IMR-90 (cell line): ENCODE results near the gene UXS1. TPM values are rescaled to one million over a fixed set of nuclear protein-coding genes. Genes with fewer than 3 reads are reported as not detected.

Experiments used
- ATAC-seq: fragments of 200-7000 bp; cut with Tn5 transposase; 2 replicates; pipeline ENCODE4 v1.9.1; 2020; ENCODE audit warnings: low read depth, mild to moderate bottlenecking, moderate library complexity
- BruUV-seq: library from RNA; stranded (reverse); fragments of 400-500 nt; replicated peaks from 2 replicates; lab custom pipeline; 2021; lab: Mats Ljungman, UMichigan
- CTCF ChIA-PET: fragments of 300-600 bp; formaldehyde crosslinking; extraction: SDS; loops from one replicate; lab custom pipeline; 2021; ENCODE audit warnings: antibody characterized with exemption; lab: Yijun Ruan, JAX
- POLR2A ChIA-PET: fragments of 300-600 bp; sonication (Branson Sonifier 250); formaldehyde crosslinking; loops from one replicate; lab custom pipeline; 2022; ENCODE audit warnings: antibody characterized with exemption; ENCODE audit not compliant: unreplicated experiment; lab: Charles Lee
- DNase-seq: peaks from one replicate; pipeline ENCODE4 v3.0.0; 2013
- H2AFZ ChIP-seq: replicated peaks from 2 replicates; pipeline ENCODE3; 2013; ENCODE audit warnings: low read length, mild to moderate bottlenecking; ENCODE audit not compliant: poor library complexity
- H2AK5ac ChIP-seq: 2 replicates; pipeline ENCODE4 v1.6.1; 2013; ENCODE audit warnings: low read depth, low read length, inconsistent platforms
- H2AK9ac ChIP-seq: replicated peaks from 2 replicates; pipeline ENCODE3; 2013; ENCODE audit warnings: mild to moderate bottlenecking, low read depth, low read length, moderate library complexity; ENCODE audit not compliant: poor library complexity
- H2BK120ac ChIP-seq: 2 replicates; pipeline ENCODE4 v1.6.1; 2013; ENCODE audit warnings: low read depth, low read length, inconsistent platforms
- H2BK15ac ChIP-seq: 3 replicates; pipeline ENCODE4 v1.6.1; 2013; ENCODE audit warnings: low read depth, low read length, inconsistent platforms
- H2BK20ac ChIP-seq: 2 replicates; pipeline ENCODE4 v1.6.1; 2013; ENCODE audit warnings: low read depth, mild to moderate bottlenecking, inconsistent platforms, low read length, moderate library complexity
- H2BK5ac ChIP-seq: 2 replicates; pipeline ENCODE4 v1.6.1; 2013; ENCODE audit warnings: mild to moderate bottlenecking, low read depth, low read length, inconsistent platforms; ENCODE audit not compliant: poor library complexity, severe bottlenecking
- H3K14ac ChIP-seq: replicated peaks from 2 replicates; pipeline ENCODE4 v1.6.1; 2013; ENCODE audit warnings: low read depth, low read length, inconsistent platforms
- H3K18ac ChIP-seq: 2 replicates; pipeline ENCODE4 v1.6.1; 2013; ENCODE audit warnings: low read depth, low read length, control low read depth
- H3K23ac ChIP-seq: 2 replicates; pipeline ENCODE4 v1.6.1; 2013; ENCODE audit warnings: low read depth, low read length, inconsistent platforms
- H3K27ac ChIP-seq: 2 replicates; pipeline ENCODE4 v1.5.1; 2013; ENCODE audit warnings: mild to moderate bottlenecking, control low read depth, low read length; ENCODE audit not compliant: insufficient read depth
- H3K27me3 ChIP-seq: 2 replicates; pipeline ENCODE4 v1.6.1; 2013; ENCODE audit warnings: low read length; ENCODE audit not compliant: control insufficient read depth, insufficient read depth
- H3K36me3 ChIP-seq: 2 replicates; pipeline ENCODE4 v1.6.1; 2013; ENCODE audit warnings: low read length, mixed read lengths; ENCODE audit not compliant: control insufficient read depth, insufficient read depth
- H3K4ac ChIP-seq: 2 replicates; pipeline ENCODE4 v1.6.1; 2013; ENCODE audit warnings: low read depth, low read length, inconsistent platforms
- H3K4me1 ChIP-seq: 2 replicates; pipeline ENCODE4 v1.6.1; 2013; ENCODE audit warnings: low read length, mixed read lengths; ENCODE audit not compliant: control insufficient read depth, insufficient read depth
- H3K4me2 ChIP-seq: 2 replicates; pipeline ENCODE4 v1.6.1; 2013; ENCODE audit warnings: low read depth, mild to moderate bottlenecking, control low read depth, low read length, moderate library complexity
- H3K4me3 ChIP-seq: 2 replicates; pipeline ENCODE4 v1.5.1; 2013; ENCODE audit warnings: low read depth, mild to moderate bottlenecking, control low read depth, low read length, moderate library complexity; ENCODE audit not compliant: insufficient read depth
- H3K56ac ChIP-seq: 2 replicates; pipeline ENCODE4 v1.6.1; 2013; ENCODE audit warnings: low read length, inconsistent platforms; ENCODE audit not compliant: insufficient read depth; ENCODE audit errors: extremely low read depth
- H3K79me1 ChIP-seq, 2 experiments: 2 replicates each; pipeline ENCODE4 v1.6.1; 2013; ENCODE audit warnings: low read length in 2 of 2, inconsistent platforms in 1 of 2, low read depth in 1 of 2
- H3K9ac ChIP-seq: 2 replicates; pipeline ENCODE4 v1.6.1; 2013; ENCODE audit warnings: low read depth, low read length, control low read depth
- H3K9me1 ChIP-seq: 2 replicates; pipeline ENCODE4 v1.6.1; 2013; ENCODE audit warnings: low read length, inconsistent platforms; ENCODE audit not compliant: insufficient read depth
- H3K9me3 ChIP-seq: 2 replicates; pipeline ENCODE4 v1.6.1; 2013; ENCODE audit warnings: low read length; ENCODE audit not compliant: control insufficient read depth, insufficient read depth
- H4K20me1 ChIP-seq: 2 replicates; pipeline ENCODE4 v1.6.1; 2013; ENCODE audit warnings: low read length, inconsistent platforms; ENCODE audit not compliant: insufficient read depth
- H4K5ac ChIP-seq: 2 replicates; pipeline ENCODE4 v1.6.1; 2013; ENCODE audit warnings: mild to moderate bottlenecking, low read depth, low read length, control low read depth
- H4K8ac ChIP-seq, 2 experiments: 2 replicates each; pipeline ENCODE4 v1.6.1; 2013; ENCODE audit warnings: low read depth in 2 of 2, low read length in 2 of 2, control low read depth in 1 of 2, inconsistent platforms in 1 of 2
- H4K91ac ChIP-seq: 2 replicates; pipeline ENCODE4 v1.6.1; 2013; ENCODE audit warnings: low read depth, low read length, inconsistent platforms; ENCODE audit not compliant: insufficient read depth
- BHLHE40 ChIP-seq: fragments of 150-350 bp; IDR thresholded peaks from 2 replicates; pipeline ENCODE4 v1.6.1; 2016; ENCODE audit warnings: mild to moderate bottlenecking, low read depth, low read length
- CHD1 ChIP-seq: IDR thresholded peaks from 2 replicates; pipeline ENCODE4 v1.6.1; 2012; ENCODE audit warnings: low read depth, low read length, improper control_type of control experiment
- ELK1 ChIP-seq: fragments of 150-350 bp; IDR thresholded peaks from 2 replicates; pipeline ENCODE4 v1.6.1; 2016; ENCODE audit warnings: low read depth, mild to moderate bottlenecking, low read length, moderate library complexity, borderline replicate concordance
- MAFK ChIP-seq: IDR thresholded peaks from 2 replicates; pipeline ENCODE4 v1.6.1; 2012; ENCODE audit warnings: low read depth, low read length, improper control_type of control experiment
- MAZ ChIP-seq: IDR thresholded peaks from 2 replicates; pipeline ENCODE4 v1.6.1; 2012; ENCODE audit warnings: low read depth, mild to moderate bottlenecking, low read length, improper control_type of control experiment, moderate library complexity, borderline replicate concordance
- NFE2L2 ChIP-seq: fragments of 150-350 bp; IDR thresholded peaks from 2 replicates; pipeline ENCODE4 v1.6.1; 2016; ENCODE audit warnings: low read depth, mild to moderate bottlenecking, low read length
- RAD21 ChIP-seq: IDR thresholded peaks from 2 replicates; pipeline ENCODE4 v1.6.1; 2012; ENCODE audit warnings: low read length, improper control_type of control experiment
- WGBS, 2 experiments: methylation state at CpG; one replicate each; pipeline versions ENCODE4 v1.1.5 to v1.1.7; 2013; ENCODE audit warnings: missing lambda C conversion rate in 2 of 2; ENCODE audit not compliant: insufficient read length in 1 of 2; ENCODE audit errors: extremely low coverage in 2 of 2; 5-methylcytosine and 5-hydroxymethylcytosine counted together
- dilution Hi-C: fragments of 300-500 bp; cut with HindIII; formaldehyde crosslinking; loops from one replicate; pipeline ENCODE4 v1.14.3; 2018; ENCODE audit warnings: low sequenced_read_pairs; ENCODE audit not compliant: unreplicated experiment
- in situ Hi-C: fragments of 300-500 bp; cut with MboI; formaldehyde crosslinking; loops from 3 replicates; pipeline ENCODE4 v1.14.3; 2019; ENCODE audit warnings: low sequenced_read_pairs, inconsistent platforms, mixed read lengths
- intact Hi-C: fragments of 100-400 bp; cut with micrococcal nuclease; formaldehyde crosslinking; loops from 2 replicates; pipeline ENCODE4 v1.10.0; 2022
- polyA plus RNA-seq, 3 experiments: library from polyadenylated mRNA; depleted of rRNA; stranded (reverse); fragments of >200 nt; gene quantifications; 2 replicates each; pipeline ENCODE4 v1.2.3, GENCODE V29; 2012; ENCODE audit warnings: low replicate concordance in 1 of 3
- total RNA-seq: library from RNA; depleted of rRNA; stranded (reverse); fragments of >200 nt; gene quantifications from 2 replicates; pipeline ENCODE4 v1.2.3, GENCODE V29; 2012

Gene UXS1
- total and polyA plus RNA-seq, 2 of the 4 experiments (the other 2 are of a cell fraction), result 33.7 to 54.3 TPM

GRCh38 chr2:106065268-106065982 lies 128.7 kb downstream of the UXS1 start (continued):
- no peak for TF ChIP-seq ELK1

GRCh38 chr2:106063181-106063580 lies 130.9 kb downstream of the UXS1 start:
- DNase-seq, result no peak
- no peak overlapping the region for H3K27ac ChIP-seq
- no peak overlapping the region for H4K8ac ChIP-seq
- no peak overlapping the region for H2AK9ac ChIP-seq
- H3K4me2 ChIP-seq, result no peak overlapping the region
- H2BK5ac ChIP-seq, result no peak overlapping the region
- H3K9me3 ChIP-seq, result peaks cover 2% of the 10 kb centered on the region
- no peaks in the 10 kb centered on the region for H3K4me1 ChIP-seq
- no peak overlapping the region for H4K5ac ChIP-seq
- no peak overlapping the region for H3K14ac ChIP-seq
- H4K20me1 ChIP-seq, result no peaks in the 10 kb centered on the region
- TF ChIP-seq CHD1 (no peak), MAFK (no peak), ELK1 (no peak), RAD21 (no peak), NFE2L2 (no peak), BHLHE40 (no peak), MAZ (no peak)
- H3K9me1 ChIP-seq, result no peaks in the 10 kb centered on the region
- H2BK120ac ChIP-seq, result no peak overlapping the region
- WGBS, 2 experiments, result no CpG with 5 or more reads among the region's 5 CpGs
- no peak for ATAC-seq
- dilution Hi-C loops (no loop called here), in situ Hi-C loops (no loop called here), intact Hi-C loops (no loop called here)
- H3K18ac ChIP-seq, result no peak overlapping the region
- H2AFZ ChIP-seq, result no peak overlapping the region
- H3K36me3 ChIP-seq, result no peaks in the 10 kb centered on the region
- no peak overlapping the region for H3K56ac ChIP-seq
- H3K79me1 ChIP-seq, result no peaks in the 10 kb centered on the region
- no peak overlapping the region for H3K23ac ChIP-seq
- H2BK20ac ChIP-seq, result no peak overlapping the region
- H3K9ac ChIP-seq, result no peak overlapping the region
- POLR2A ChIA-PET, result no interaction called here
- CTCF ChIA-PET, result no interaction called here
- H3K27me3 ChIP-seq, result peaks cover 44% of the 10 kb centered on the region
- H2AK5ac ChIP-seq, result no peak overlapping the region
- no peak overlapping the region for H3K4me3 ChIP-seq
- BruUV-seq, result no TSS peak
- no peak overlapping the region for H3K4ac ChIP-seq
- no peak overlapping the region for H2BK15ac ChIP-seq
- no peak overlapping the region for H4K91ac ChIP-seq
